H1 (cell line): ENCODE results near the gene LMTK2. TPM values are rescaled to one million over a fixed set of nuclear protein-coding genes. Genes with fewer than 3 reads are reported as not detected.
"Not testable (repeated sequence)": the region's sequence is repeated elsewhere in the genome, so short reads cannot be mapped to it uniquely, and the experiment has no call there.

Experiments used
- CTCF ChIA-PET: fragments of 300-600 bp; sonication (Branson Sonifier 250); formaldehyde crosslinking; loops from one replicate; lab custom pipeline; 2021; ENCODE audit not compliant: partially characterized antibody; lab: Charles Lee
- POLR2A ChIA-PET: fragments of 300-600 bp; sonication (Branson Sonifier 250); formaldehyde crosslinking; loops from one replicate; lab custom pipeline; 2021; ENCODE audit warnings: inconsistent platforms; ENCODE audit not compliant: partially characterized antibody; lab: Charles Lee
- DNase-seq, 2 experiments: peaks; one replicate each; pipeline versions ENCODE4 v3.0.0 to v3.0.0-alpha.2; 2010 to 2022; ENCODE audit warnings: low spot score in 2 of 2, low read depth in 1 of 2, mixed read lengths in 1 of 2
- FAIRE-seq: peaks from 2 replicates; lab custom pipeline; 2011; peaks lifted over from hg19 to GRCh38; lab: Jason Lieb, UNC
- H2AFZ ChIP-seq: 2 replicates; pipeline ENCODE4 v1.8.1; 2012; ENCODE audit warnings: low read length, inconsistent platforms
- H2AK5ac ChIP-seq: 2 replicates; pipeline ENCODE4 v1.6.1; 2013; ENCODE audit warnings: low read depth, low read length
- H2BK120ac ChIP-seq: replicated peaks from 2 replicates; pipeline ENCODE3; 2013; ENCODE audit warnings: low read depth, low read length, inconsistent platforms
- H2BK12ac ChIP-seq: 2 replicates; pipeline ENCODE4 v1.6.1; 2013; ENCODE audit warnings: low read depth, low read length
- H2BK15ac ChIP-seq: 2 replicates; pipeline ENCODE4 v1.6.1; 2013; ENCODE audit warnings: low read length
- H2BK20ac ChIP-seq: 2 replicates; pipeline ENCODE4 v1.6.1; 2013; ENCODE audit warnings: low read length
- H2BK5ac ChIP-seq: 2 replicates; pipeline ENCODE4 v1.6.1; 2013; ENCODE audit warnings: low read depth, low read length
- H3K14ac ChIP-seq: 2 replicates; pipeline ENCODE4 v1.6.1; 2013; ENCODE audit warnings: inconsistent platforms; ENCODE audit not compliant: insufficient read length
- H3K18ac ChIP-seq: 2 replicates; pipeline ENCODE4 v1.6.1; 2013; ENCODE audit warnings: low read length; ENCODE audit errors: extremely low read depth
- H3K23ac ChIP-seq: 2 replicates; pipeline ENCODE4 v1.6.1; 2013; ENCODE audit warnings: inconsistent platforms; ENCODE audit not compliant: insufficient read length
- H3K23me2 ChIP-seq: 2 replicates; pipeline ENCODE4 v1.6.1; 2013; ENCODE audit warnings: low read depth, low read length
- H3K27ac ChIP-seq: 2 replicates; pipeline ENCODE4 v1.6.1; 2011; ENCODE audit warnings: low read depth, low read length, inconsistent platforms
- H3K27me3 ChIP-seq, 4 experiments: replicated peaks in 1 of 4; 1 replicate in 1 of 4; 2 replicates in 3 of 4; pipeline versions ENCODE4 v1.6.1 to v1.8.1; 2011 to 2013; ENCODE audit warnings: low read length in 3 of 4, mild to moderate bottlenecking in 3 of 4, inconsistent platforms in 2 of 4, mixed read lengths in 2 of 4, moderate library complexity in 1 of 4; ENCODE audit not compliant: control insufficient read depth in 3 of 4, insufficient read depth in 3 of 4; ENCODE audit errors: extremely low read depth in 1 of 4
- H3K36me3 ChIP-seq, 4 experiments: 2 replicates each; pipeline versions ENCODE4 v1.6.1 to v1.8.1; 2011 to 2013; ENCODE audit warnings: mild to moderate bottlenecking in 4 of 4, low read length in 3 of 4, moderate library complexity in 2 of 4, control low read depth in 1 of 4, inconsistent platforms in 1 of 4; ENCODE audit not compliant: insufficient read depth in 4 of 4, control insufficient read depth in 2 of 4
- H3K4ac ChIP-seq: replicated peaks from 2 replicates; pipeline ENCODE3; 2013; ENCODE audit warnings: low read length, low read depth, mixed read lengths, inconsistent platforms; ENCODE audit not compliant: insufficient read length
- H3K4me1 ChIP-seq, 4 experiments: replicated peaks in 1 of 4; 1 replicate in 1 of 4; 2 replicates in 3 of 4; pipeline versions ENCODE4 v1.6.1 to v1.8.1; 2011 to 2013; ENCODE audit warnings: low read length in 3 of 4, inconsistent platforms in 2 of 4, mixed read lengths in 1 of 4; ENCODE audit not compliant: insufficient read depth in 4 of 4, control insufficient read depth in 3 of 4
- H3K4me2 ChIP-seq, 2 experiments: 2 replicates each; pipeline versions ENCODE4 v1.6.1 to v1.8.1; 2011 to 2013; ENCODE audit warnings: low read depth in 2 of 2, low read length in 2 of 2, control low read depth in 1 of 2, inconsistent platforms in 1 of 2, mild to moderate bottlenecking in 1 of 2; ENCODE audit not compliant: insufficient read depth in 1 of 2
- H3K4me3 ChIP-seq, 4 experiments: fragments of 200-600, 300-600 bp in 1 of 4; sonication (generic), shearing (Covaris generic), sonication (Bioruptor Twin) in 1 of 4; 2 replicates each; pipeline versions ENCODE4 v1.5.1 to v1.8.1; 2011 to 2016; ENCODE audit warnings: low read length in 4 of 4, low read depth in 3 of 4, control low read depth in 2 of 4, inconsistent platforms in 2 of 4, mild to moderate bottlenecking in 2 of 4, mixed read lengths in 1 of 4, moderate library complexity in 1 of 4; ENCODE audit not compliant: insufficient read depth in 2 of 4; ENCODE audit errors: extremely low read depth in 1 of 4
- H3K56ac ChIP-seq: replicated peaks from 2 replicates; pipeline ENCODE3; 2013; ENCODE audit warnings: low read depth, mild to moderate bottlenecking, mixed read lengths, low read length, inconsistent platforms; ENCODE audit not compliant: insufficient read length
- H3K79me1 ChIP-seq: 2 replicates; pipeline ENCODE4 v1.6.1; 2013; ENCODE audit warnings: low read depth, low read length, control low read depth
- H3K79me2 ChIP-seq, 2 experiments: 2 replicates each; pipeline versions ENCODE4 v1.6.1 to v1.8.1; 2012 to 2013; ENCODE audit warnings: low read length in 2 of 2, mild to moderate bottlenecking in 2 of 2, inconsistent platforms in 1 of 2; ENCODE audit not compliant: insufficient read depth in 2 of 2, control insufficient read depth in 1 of 2
- H3K9ac ChIP-seq, 4 experiments: replicated peaks in 1 of 4; 1 replicate in 1 of 4; 2 replicates in 3 of 4; pipeline versions ENCODE4 v1.6.1 to v1.8.1; 2011 to 2013; ENCODE audit warnings: low read depth in 3 of 4, low read length in 3 of 4, control low read depth in 2 of 4, mild to moderate bottlenecking in 2 of 4, moderate library complexity in 2 of 4, inconsistent platforms in 1 of 4; ENCODE audit errors: extremely low read depth in 1 of 4
- H3K9me3 ChIP-seq, 2 experiments: 2 replicates each; pipeline versions ENCODE4 v1.6.1 to v1.8.1; 2012 to 2013; ENCODE audit warnings: mild to moderate bottlenecking in 2 of 2, moderate library complexity in 2 of 2, control low read depth in 1 of 2, inconsistent platforms in 1 of 2, low read depth in 1 of 2, low read length in 1 of 2, mixed read lengths in 1 of 2; ENCODE audit not compliant: insufficient read depth in 2 of 2
- H4K20me1 ChIP-seq, 2 experiments: replicated peaks in 1 of 2; 2 replicates each; pipeline versions ENCODE3 to v1.8.1; 2011 to 2013; ENCODE audit warnings: inconsistent platforms in 2 of 2, low read length in 2 of 2, mild to moderate bottlenecking in 1 of 2; ENCODE audit not compliant: insufficient read depth in 2 of 2, control insufficient read depth in 1 of 2
- H4K5ac ChIP-seq: 2 replicates; pipeline ENCODE4 v1.6.1; 2013; ENCODE audit warnings: low read length, low read depth, mixed read lengths, inconsistent platforms; ENCODE audit not compliant: insufficient read length
- H4K8ac ChIP-seq: 2 replicates; pipeline ENCODE4 v1.8.0; 2013; ENCODE audit warnings: mild to moderate bottlenecking, moderate library complexity, low read length, inconsistent platforms; ENCODE audit not compliant: insufficient read depth; ENCODE audit errors: extremely low read depth
- H4K91ac ChIP-seq: replicated peaks from 2 replicates; pipeline ENCODE3; 2013; ENCODE audit warnings: low read length, mixed read lengths, inconsistent platforms; ENCODE audit not compliant: insufficient read length
- WGBS, 2 experiments: shearing (Covaris generic) in 1 of 2; methylation state at CpG; one replicate each; pipeline versions ENCODE4 v1.1.6 to v1.1.7; 2013 to 2015; ENCODE audit warnings: low lambda C conversion rate in 2 of 2, mixed read lengths in 2 of 2, inconsistent platforms in 1 of 2, low coverage in 1 of 2, missing lambda C conversion rate in 1 of 2; ENCODE audit not compliant: insufficient replicate concordance in 2 of 2, insufficient coverage in 1 of 2, insufficient read length in 1 of 2; ENCODE audit errors: extremely low coverage in 1 of 2, missing lambda C conversion rate in 1 of 2; 5-methylcytosine and 5-hydroxymethylcytosine counted together
- polyA plus RNA-seq, 7 experiments: library from polyadenylated mRNA; depleted of rRNA in 3 of 7; stranded (reverse) in 5 of 7; unstranded in 2 of 7; fragments of >200 nt in 5 of 7; fragments of 200-250 nt in 2 of 7; gene quantifications; 1 replicate in 5 of 7; 2 replicates in 1 of 7; 4 replicates in 1 of 7; pipeline versions ENCODE4 v1.2.1 to v1.2.3, GENCODE V29; 2011 to 2013; ENCODE audit warnings: missing spikeins in 2 of 7, mixed read lengths in 2 of 7
- total RNA-seq: library from RNA; stranded (reverse); fragmentation: NEBNext Ultra II Directional; extraction: Animal tissue kit (Norgen Biotek cat#: 25700); gene quantifications from 2 replicates; pipeline ENCODE4 v1.2.1, GENCODE V29; 2021

Gene LMTK2
- total and polyA plus RNA-seq, 2 of the 8 experiments (the other 6 are each of a cell fraction or from before 2014, with no cell fraction given) = 9.7 to 30.7 TPM

- Histone ChIP-seq H4K20me1 (peaks cover 5 to 10% of the 10 kb centered on the region in 2 experiments), H3K79me2 (peaks cover 4 to 92% of the 10 kb centered on the region in 2 experiments; a peak in 3 of 4 replicates)
- H3K4ac ChIP-seq, H2AFZ ChIP-seq, H3K9me3 ChIP-seq, H3K56ac ChIP-seq, H3K4me1 ChIP-seq, H3K23ac ChIP-seq, FAIRE-seq, H2BK12ac ChIP-seq, H3K18ac ChIP-seq, H3K27me3 ChIP-seq, H3K23me2 ChIP-seq, DNase-seq, H2BK15ac ChIP-seq, H3K4me3 ChIP-seq, H2BK120ac ChIP-seq, H3K27ac ChIP-seq, H4K8ac ChIP-seq, H3K79me1 ChIP-seq, H3K9ac ChIP-seq, H2BK5ac ChIP-seq, H2BK20ac ChIP-seq, H3K4me2 ChIP-seq, H3K36me3 ChIP-seq, POLR2A ChIA-PET, H3K14ac ChIP-seq, H4K5ac ChIP-seq, H2AK5ac ChIP-seq, H4K91ac ChIP-seq: not testable (repeated sequence)
- CTCF ChIA-PET = interaction anchor here (1.7 kb wide), 1 partner anchor 12 kb away, joined by 4 read pairs; no protein-coding TSS in a partner anchor
- WGBS, 2 experiments = 95% methylated on average over 7 of the region's 7 CpGs; no CpG with 5 or more reads in 1 of the 2 experiments
These were observed 14.7 kb downstream of the LMTK2 start for GRCh38 chr7:98121388-98121787.
